ENCODE measurements around the gene RAB30. TPM values are rescaled to one million over a fixed set of nuclear protein-coding genes. Genes with fewer than 3 reads are reported as not detected.

Gene RAB30
- total and polyA plus RNA-seq, 12 donors, result 2.5 to 29.4 (median 21.7) TPM

GRCh38 chr11:83078269-83078668 lies 6.6 kb upstream of the RAB30 start:
- H3K27ac ChIP-seq, result no peak overlapping the region
- H3K36me3 ChIP-seq, result peaks cover 0 to 62% (median 3%) of the 10 kb centered on the region in 9 donors
- H3K27me3 ChIP-seq, result no peaks in the 10 kb centered on the region
- H3K9me3 ChIP-seq, result no peaks in the 10 kb centered on the region
- no peak for TF ChIP-seq CTCF (IDR thresholded peaks at IDR 0.05)
- WGBS, 2 donors, result 90 to 91% methylated on average over 1 of the region's 1 CpG
- DNase-seq, result no peak
- ATAC-seq, result no peak
- peaks cover 0 to 25% (median 14%) of the 10 kb centered on the region in 9 donors for H3K4me1 ChIP-seq
- H3K4me3 ChIP-seq, result no peak overlapping the region
- intact Hi-C loops (cut with DNase I), result loop anchor here in 5 of 10 donors (10.0 kb wide), 5 partner anchors 77 to 207 kb away; partner anchors contain the start of genes DDIAS (in 2 of the 5), PRCP (in 2 of the 5), ANKRD42 (in 1 of the 5) and CCDC90B (in 1 of the 5)

GRCh38 chr11:83073884-83074283 lies 2.2 kb upstream of the RAB30 start:
- H3K36me3 ChIP-seq, result peaks cover 0 to 52% (median 3%) of the 10 kb centered on the region in 9 donors
- DNase-seq (no peak), ATAC-seq (no peak)
- intact Hi-C loops (cut with DNase I), result loop anchor here in 9 of 10 donors (2.0 to 10.0 kb wide), 14 partner anchors 42 to 211 kb away; partner anchors contain the start of genes PCF11 (in 7 of the 9), DDIAS (in 6 of the 9), PRCP (in 6 of the 9) and ANKRD42 (in 2 of the 9)
- TF ChIP-seq CTCF (IDR thresholded peaks at IDR 0.05), result no peak
- H3K4me1 ChIP-seq, result peaks cover 2 to 48% (median 35%) of the 10 kb centered on the region in 9 donors
- H3K4me3 ChIP-seq, result no peak overlapping the region
- no peaks in the 10 kb centered on the region for H3K9me3 ChIP-seq
- H3K27ac ChIP-seq, result peak overlapping the region in 3 of 10 donors; percentile 34 to 95 (median 45)
- H3K27me3 ChIP-seq, result peaks cover 0 to 12% (median 0%) of the 10 kb centered on the region in 7 donors

- Histone ChIP-seq H3K27ac (peak overlapping the region in 5 of 10 donors; percentile 92 to 95 (median 94)), H3K27me3 (peaks cover 0 to 12% (median 0%) of the 10 kb centered on the region in 7 donors), H3K4me3 (peak overlapping the region in 9 of 10 donors; percentile 60 to 89 (median 73)), H3K4me1 (peaks cover 2 to 55% (median 41%) of the 10 kb centered on the region in 9 donors), H3K36me3 (peaks cover 0 to 48% (median 3%) of the 10 kb centered on the region in 9 donors), H3K9me3 (no peaks in the 10 kb centered on the region)
- intact Hi-C loops (cut with DNase I), result loop anchor here in 9 of 10 donors (2.0 to 10.0 kb wide), 14 partner anchors 41 to 212 kb away; partner anchors contain the start of genes PCF11 (in 7 of the 9), DDIAS (in 6 of the 9), PRCP (in 6 of the 9) and ANKRD42 (in 2 of the 9)
- DNase-seq (no peak), ATAC-seq (no peak)
- WGBS, 2 donors, result 64 to 77% methylated on average over 1 of the region's 1 CpG
- TF ChIP-seq CTCF (IDR thresholded peaks at IDR 0.05), result no peak
These were observed 1.6 kb upstream of the RAB30 start for GRCh38 chr11:83073258-83073657.

- intact Hi-C loops (cut with DNase I), result loop anchor here in 9 of 10 donors (1.0 to 10.0 kb wide), 15 partner anchors 40 to 212 kb away; partner anchors contain the start of genes PCF11 (in 7 of the 9), DDIAS (in 6 of the 9), PRCP (in 6 of the 9) and ANKRD42 (in 2 of the 9)
- ATAC-seq (no peak), DNase-seq (no peak)
- TF ChIP-seq CTCF (IDR thresholded peaks at IDR 0.05), result no peak
- peaks cover 0 to 42% (median 3%) of the 10 kb centered on the region in 9 donors for H3K36me3 ChIP-seq
- H3K4me3 ChIP-seq, result peak overlapping the region; percentile 60 to 89 (median 74)
- 12 to 13% methylated on average over 31 of the region's 31 CpGs for WGBS, 2 donors
- H3K9me3 ChIP-seq, result no peaks in the 10 kb centered on the region
- H3K27me3 ChIP-seq, result peaks cover 0 to 12% (median 0%) of the 10 kb centered on the region in 7 donors
- peak overlapping the region; percentile 65 to 95 (median 92) for H3K27ac ChIP-seq
- H3K4me1 ChIP-seq, result peaks cover 2 to 61% (median 48%) of the 10 kb centered on the region in 9 donors
These were observed 899 bp upstream of the RAB30 start for GRCh38 chr11:83072350-83073242.

Measured in heart right ventricle (tissue), 16 donors.